ENCODE data around the gene CRTC1. TPM values are rescaled to one million over a fixed set of nuclear protein-coding genes. Genes with fewer than 3 reads are reported as not detected.

CRTC1 gene
- total and polyA plus RNA-seq, 2 of the 13 experiments (the other 11 are each of a cell fraction or from before 2014, with no cell fraction given), result 2.0 to 2.7 TPM

DNA sequence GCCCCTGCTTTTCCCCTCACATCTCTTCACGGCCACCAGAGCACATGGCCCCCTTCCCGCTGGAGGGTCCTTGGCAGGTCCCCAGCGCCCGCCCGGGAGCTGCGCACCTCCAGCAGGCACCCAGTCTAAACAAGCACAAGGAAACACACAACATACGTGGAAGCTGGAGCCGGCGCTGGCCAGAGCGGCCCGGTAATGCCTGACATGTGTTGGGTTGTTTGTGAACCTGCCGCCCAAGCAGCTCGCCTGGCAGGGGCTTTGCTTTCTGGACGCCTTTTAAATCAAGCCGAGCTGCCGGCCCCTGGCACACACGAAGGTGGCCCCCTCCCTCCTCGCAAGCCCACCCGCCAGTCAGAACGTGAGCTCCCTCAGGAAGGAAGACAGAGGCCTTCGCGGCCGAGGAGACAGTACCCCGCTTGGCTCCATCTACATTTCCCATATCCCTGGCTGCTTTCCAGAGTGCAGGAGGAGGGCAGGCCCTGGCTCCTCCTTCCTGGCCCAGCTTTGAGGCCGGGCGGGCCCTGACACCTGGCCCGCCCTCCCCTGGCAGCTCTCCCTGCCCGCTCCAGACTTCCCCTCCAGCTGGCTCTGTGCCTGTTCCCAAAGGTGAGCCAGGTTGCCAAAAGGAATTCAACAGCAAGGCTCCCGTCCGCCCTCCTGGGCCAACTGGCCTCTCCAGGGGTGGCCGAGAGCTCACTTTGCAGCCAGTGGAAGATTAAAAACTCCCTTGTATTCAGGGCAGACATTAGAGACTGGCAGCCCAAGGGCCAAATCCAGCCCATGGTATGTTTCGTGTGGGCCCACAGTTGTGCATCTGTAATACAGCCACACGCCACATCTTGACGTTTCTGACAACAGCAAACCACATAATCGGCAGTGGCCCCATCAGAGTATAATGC lies 78.9 kb downstream of the CRTC1 start (continued):
- TF ChIP-seq, protein P1, sequence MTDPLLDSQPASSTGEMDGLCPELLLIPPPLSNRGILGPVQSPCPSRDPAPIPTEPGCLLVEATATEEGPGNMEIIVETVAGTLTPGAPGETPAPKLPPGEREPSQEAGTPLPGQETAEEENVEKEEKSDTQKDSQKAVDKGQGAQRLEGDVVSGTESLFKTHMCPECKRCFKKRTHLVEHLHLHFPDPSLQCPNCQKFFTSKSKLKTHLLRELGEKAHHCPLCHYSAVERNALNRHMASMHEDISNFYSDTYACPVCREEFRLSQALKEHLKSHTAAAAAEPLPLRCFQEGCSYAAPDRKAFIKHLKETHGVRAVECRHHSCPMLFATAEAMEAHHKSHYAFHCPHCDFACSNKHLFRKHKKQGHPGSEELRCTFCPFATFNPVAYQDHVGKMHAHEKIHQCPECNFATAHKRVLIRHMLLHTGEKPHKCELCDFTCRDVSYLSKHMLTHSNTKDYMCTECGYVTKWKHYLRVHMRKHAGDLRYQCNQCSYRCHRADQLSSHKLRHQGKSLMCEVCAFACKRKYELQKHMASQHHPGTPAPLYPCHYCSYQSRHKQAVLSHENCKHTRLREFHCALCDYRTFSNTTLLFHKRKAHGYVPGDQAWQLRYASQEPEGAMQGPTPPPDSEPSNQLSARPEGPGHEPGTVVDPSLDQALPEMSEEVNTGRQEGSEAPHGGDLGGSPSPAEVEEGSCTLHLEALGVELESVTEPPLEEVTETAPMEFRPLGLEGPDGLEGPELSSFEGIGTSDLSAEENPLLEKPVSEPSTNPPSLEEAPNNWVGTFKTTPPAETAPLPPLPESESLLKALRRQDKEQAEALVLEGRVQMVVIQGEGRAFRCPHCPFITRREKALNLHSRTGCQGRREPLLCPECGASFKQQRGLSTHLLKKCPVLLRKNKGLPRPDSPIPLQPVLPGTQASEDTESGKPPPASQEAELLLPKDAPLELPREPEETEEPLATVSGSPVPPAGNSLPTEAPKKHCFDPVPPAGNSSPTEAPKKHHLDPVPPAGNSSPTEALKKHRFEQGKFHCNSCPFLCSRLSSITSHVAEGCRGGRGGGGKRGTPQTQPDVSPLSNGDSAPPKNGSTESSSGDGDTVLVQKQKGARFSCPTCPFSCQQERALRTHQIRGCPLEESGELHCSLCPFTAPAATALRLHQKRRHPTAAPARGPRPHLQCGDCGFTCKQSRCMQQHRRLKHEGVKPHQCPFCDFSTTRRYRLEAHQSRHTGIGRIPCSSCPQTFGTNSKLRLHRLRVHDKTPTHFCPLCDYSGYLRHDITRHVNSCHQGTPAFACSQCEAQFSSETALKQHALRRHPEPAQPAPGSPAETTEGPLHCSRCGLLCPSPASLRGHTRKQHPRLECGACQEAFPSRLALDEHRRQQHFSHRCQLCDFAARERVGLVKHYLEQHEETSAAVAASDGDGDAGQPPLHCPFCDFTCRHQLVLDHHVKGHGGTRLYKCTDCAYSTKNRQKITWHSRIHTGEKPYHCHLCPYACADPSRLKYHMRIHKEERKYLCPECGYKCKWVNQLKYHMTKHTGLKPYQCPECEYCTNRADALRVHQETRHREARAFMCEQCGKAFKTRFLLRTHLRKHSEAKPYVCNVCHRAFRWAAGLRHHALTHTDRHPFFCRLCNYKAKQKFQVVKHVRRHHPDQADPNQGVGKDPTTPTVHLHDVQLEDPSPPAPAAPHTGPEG (CRISPR knock-in tag; IDR thresholded peaks at IDR 0.05), result peak; percentile 86
- no peak for TF ChIP-seq KAT2B (IDR thresholded peaks at IDR 0.05; ENCODE audit: borderline replicate concordance, low read depth, low read length)
- peak; percentile 42; the same call in 1 of the 2 replicates for TF ChIP-seq ZNF746 (CRISPR knock-in tag; IDR thresholded peaks at IDR 0.05)
- TF ChIP-seq JDP2 (CRISPR knock-in tag; IDR thresholded peaks at IDR 0.05; ENCODE audit: borderline replicate concordance), result no peak
- TF ChIP-seq AGO2 (optimal IDR thresholded peaks at IDR 0.05; ENCODE audit: low read depth, low read length), result peak; percentile 81
- TF ChIP-seq, protein P2, sequence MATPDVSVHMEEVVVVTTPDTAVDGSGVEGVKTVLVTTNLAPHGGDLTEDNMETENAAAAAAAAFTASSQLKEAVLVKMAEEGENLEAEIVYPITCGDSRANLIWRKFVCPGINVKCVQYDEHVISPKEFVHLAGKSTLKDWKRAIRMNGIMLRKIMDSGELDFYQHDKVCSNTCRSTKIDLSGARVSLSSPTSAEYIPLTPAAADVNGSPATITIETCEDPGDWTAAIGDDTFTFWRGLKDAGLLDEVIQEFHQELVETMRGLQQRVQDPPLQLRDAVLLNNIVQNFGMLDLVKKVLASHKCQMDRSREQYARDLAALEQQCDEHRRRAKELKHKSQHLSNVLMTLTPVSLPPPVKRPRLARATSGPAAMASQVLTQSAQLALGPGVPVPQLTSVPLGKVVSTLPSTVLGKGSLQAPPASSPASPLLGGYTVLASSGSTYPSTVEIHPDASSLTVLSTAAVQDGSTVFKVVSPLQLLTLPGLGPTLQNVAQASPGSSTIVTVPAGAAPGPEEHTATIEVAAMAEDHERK (CRISPR knock-in tag; IDR thresholded peaks at IDR 0.05; ENCODE audit: low read depth), result no peak
- peak; percentile 43; the same call in 1 of the 2 replicates for TF ChIP-seq ZFY (CRISPR knock-in tag; IDR thresholded peaks at IDR 0.05)
- TF ChIP-seq, protein P3, sequence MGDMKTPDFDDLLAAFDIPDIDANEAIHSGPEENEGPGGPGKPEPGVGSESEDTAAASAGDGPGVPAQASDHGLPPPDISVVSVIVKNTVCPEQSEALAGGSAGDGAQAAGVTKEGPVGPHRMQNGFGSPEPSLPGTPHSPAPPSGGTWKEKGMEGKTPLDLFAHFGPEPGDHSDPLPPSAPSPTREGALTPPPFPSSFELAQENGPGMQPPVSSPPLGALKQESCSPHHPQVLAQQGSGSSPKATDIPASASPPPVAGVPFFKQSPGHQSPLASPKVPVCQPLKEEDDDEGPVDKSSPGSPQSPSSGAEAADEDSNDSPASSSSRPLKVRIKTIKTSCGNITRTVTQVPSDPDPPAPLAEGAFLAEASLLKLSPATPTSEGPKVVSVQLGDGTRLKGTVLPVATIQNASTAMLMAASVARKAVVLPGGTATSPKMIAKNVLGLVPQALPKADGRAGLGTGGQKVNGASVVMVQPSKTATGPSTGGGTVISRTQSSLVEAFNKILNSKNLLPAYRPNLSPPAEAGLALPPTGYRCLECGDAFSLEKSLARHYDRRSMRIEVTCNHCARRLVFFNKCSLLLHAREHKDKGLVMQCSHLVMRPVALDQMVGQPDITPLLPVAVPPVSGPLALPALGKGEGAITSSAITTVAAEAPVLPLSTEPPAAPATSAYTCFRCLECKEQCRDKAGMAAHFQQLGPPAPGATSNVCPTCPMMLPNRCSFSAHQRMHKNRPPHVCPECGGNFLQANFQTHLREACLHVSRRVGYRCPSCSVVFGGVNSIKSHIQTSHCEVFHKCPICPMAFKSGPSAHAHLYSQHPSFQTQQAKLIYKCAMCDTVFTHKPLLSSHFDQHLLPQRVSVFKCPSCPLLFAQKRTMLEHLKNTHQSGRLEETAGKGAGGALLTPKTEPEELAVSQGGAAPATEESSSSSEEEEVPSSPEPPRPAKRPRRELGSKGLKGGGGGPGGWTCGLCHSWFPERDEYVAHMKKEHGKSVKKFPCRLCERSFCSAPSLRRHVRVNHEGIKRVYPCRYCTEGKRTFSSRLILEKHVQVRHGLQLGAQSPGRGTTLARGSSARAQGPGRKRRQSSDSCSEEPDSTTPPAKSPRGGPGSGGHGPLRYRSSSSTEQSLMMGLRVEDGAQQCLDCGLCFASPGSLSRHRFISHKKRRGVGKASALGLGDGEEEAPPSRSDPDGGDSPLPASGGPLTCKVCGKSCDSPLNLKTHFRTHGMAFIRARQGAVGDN (CRISPR knock-in tag; IDR thresholded peaks at IDR 0.05), result peak; percentile 61
- no peak for TF ChIP-seq DNMT3B (CRISPR knock-in tag; conservative IDR thresholded peaks at IDR 0.05)
- TF ChIP-seq GTF3A (CRISPR knock-in tag; conservative IDR thresholded peaks at IDR 0.05), result no peak
- peak; percentile 87 for TF ChIP-seq HNRNPL (IDR thresholded peaks at IDR 0.05; ENCODE audit: low read depth, low read length)
- TF ChIP-seq SP140L (CRISPR knock-in tag; IDR thresholded peaks at IDR 0.05; ENCODE audit: borderline replicate concordance), result no peak
- TF ChIP-seq TBX2 (CRISPR knock-in tag; IDR thresholded peaks at IDR 0.05; ENCODE audit: borderline replicate concordance), result peak; percentile 31; the same call in 1 of the 2 replicates
- TF ChIP-seq, protein P4, sequence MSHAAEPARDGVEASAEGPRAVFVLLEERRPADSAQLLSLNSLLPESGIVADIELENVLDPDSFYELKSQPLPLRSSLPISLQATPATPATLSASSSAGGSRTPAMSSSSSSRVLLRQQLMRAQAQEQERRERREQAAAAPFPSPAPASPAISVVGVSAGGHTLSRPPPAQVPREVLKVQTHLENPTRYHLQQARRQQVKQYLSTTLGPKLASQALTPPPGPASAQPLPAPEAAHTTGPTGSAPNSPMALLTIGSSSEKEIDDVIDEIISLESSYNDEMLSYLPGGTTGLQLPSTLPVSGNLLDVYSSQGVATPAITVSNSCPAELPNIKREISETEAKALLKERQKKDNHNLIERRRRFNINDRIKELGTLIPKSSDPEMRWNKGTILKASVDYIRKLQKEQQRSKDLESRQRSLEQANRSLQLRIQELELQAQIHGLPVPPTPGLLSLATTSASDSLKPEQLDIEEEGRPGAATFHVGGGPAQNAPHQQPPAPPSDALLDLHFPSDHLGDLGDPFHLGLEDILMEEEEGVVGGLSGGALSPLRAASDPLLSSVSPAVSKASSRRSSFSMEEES (CRISPR knock-in tag; IDR thresholded peaks at IDR 0.05), result no peak
- peak; percentile 33; the same call in 1 of the 2 replicates for TF ChIP-seq ELF1 (CRISPR knock-in tag; IDR thresholded peaks at IDR 0.05)

Measured in HepG2 (cell line).